LNCAP (cell line): Measurements from ENCODE around the gene PTPRG.

ENCODE experiments used
- TF ChIP-seq, protein P1 (sequence below): fragments of 450-650 bp; IDR thresholded peaks from 2 replicates; pipeline ENCODE4 v1.5.1; 2017; ENCODE audit warnings: mild to moderate bottlenecking

The PTPRG gene

GRCh38 chr3:61975199-61975598 lies 413.8 kb downstream of the PTPRG start:
- TF ChIP-seq, protein P1, sequence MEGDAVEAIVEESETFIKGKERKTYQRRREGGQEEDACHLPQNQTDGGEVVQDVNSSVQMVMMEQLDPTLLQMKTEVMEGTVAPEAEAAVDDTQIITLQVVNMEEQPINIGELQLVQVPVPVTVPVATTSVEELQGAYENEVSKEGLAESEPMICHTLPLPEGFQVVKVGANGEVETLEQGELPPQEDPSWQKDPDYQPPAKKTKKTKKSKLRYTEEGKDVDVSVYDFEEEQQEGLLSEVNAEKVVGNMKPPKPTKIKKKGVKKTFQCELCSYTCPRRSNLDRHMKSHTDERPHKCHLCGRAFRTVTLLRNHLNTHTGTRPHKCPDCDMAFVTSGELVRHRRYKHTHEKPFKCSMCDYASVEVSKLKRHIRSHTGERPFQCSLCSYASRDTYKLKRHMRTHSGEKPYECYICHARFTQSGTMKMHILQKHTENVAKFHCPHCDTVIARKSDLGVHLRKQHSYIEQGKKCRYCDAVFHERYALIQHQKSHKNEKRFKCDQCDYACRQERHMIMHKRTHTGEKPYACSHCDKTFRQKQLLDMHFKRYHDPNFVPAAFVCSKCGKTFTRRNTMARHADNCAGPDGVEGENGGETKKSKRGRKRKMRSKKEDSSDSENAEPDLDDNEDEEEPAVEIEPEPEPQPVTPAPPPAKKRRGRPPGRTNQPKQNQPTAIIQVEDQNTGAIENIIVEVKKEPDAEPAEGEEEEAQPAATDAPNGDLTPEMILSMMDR = no peak

- TF ChIP-seq, protein P1 = no peak
These were observed 414.6 kb downstream of the PTPRG start for GRCh38 chr3:61975936-61976335.

- TF ChIP-seq, protein P1 = no peak
These were observed 417.4 kb downstream of the PTPRG start for GRCh38 chr3:61978460-61979419.

DNA sequence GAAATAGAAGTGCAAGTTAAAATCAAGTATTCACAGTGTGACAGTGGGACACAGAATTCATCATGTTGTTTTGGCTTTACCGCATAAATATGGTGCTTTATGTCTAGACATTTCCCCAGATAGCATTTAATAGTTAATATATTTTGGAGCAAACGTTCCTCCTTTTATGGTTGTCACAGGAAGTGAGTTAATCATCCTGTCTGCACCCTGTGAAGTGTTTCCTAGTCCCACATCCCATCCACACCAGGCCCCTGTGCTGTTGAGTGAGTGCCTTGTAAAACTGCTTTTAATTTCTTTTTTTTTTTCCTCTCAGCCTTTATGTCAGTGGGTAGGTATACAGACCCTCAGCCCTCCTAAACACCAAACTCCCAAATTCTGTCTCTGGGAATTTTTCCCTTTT lies 418.3 kb downstream of the PTPRG start:
- TF ChIP-seq, protein P1 = no peak

DNA sequence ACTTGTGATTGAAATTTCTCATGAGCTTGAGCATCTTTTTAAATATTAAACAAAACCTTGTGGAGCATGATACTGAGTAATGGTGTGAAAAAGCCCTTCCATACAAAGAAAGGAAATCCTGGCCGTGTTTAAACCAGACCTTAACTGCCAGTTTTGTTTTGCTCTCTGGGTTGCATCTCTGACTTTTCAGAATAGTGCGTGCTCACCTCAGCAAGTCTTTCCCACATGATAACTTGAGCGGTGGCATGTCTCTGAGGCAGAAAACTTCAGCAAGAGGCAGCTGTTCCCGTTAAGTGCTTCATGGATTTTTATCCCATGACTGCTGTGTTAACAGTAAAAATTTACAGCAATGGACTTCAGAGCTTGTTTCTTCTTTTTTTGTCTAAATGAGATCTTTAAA lies 418.7 kb downstream of the PTPRG start:
- TF ChIP-seq, protein P1 = no peak

DNA sequence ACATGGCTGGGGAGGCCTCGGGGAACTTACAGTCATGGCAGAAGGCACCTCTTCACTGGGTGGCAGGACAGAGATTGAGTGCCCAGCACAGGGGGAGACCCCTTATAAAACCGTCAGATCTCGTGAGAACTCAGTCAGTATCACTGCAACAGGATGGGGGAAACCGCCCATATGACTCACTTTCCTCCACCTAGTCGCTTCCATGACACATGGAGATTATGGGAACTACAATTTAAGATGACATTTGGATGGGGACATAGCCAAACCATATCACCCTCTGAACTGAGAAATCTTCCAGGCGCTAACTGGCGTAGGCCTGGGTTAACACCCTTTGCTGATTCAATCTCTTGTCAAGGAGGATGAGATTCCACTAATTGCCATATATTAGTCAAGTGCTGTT lies 419.7 kb downstream of the PTPRG start:
- TF ChIP-seq, protein P1 = no peak

GRCh38 chr3:61983479-61983878 lies 422.1 kb downstream of the PTPRG start:
- TF ChIP-seq, protein P1 = no peak
